GM19438 (cell line): ENCODE results near the gene SCYL3.

Experiments used
- ATAC-seq: cut with Tn5 transposase; IDR thresholded peaks from one replicate; pipeline ENCODE4 v1.9.1; 2021; ENCODE audit warnings: low read depth; ENCODE audit not compliant: unreplicated experiment

Gene SCYL3

DNA sequence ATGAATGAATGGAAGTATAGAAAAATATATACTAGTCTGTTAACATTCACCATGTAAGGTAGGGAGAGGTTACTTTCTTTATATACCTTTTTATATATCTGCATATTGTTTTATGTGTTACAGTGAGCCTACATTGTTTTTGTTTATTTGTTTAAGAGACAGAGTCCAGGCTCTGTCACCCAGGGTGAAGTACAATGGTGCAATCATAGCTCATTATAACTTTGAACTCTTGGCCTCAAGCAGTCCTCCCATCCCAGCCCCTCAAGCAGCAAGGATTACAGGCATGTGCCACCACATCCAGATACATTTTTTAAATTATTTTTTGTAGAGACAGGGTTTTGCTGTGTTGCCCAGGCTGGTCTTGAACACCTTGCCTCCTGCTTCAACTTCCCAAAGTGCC is 7.4 kb upstream of the SCYL3 start:
- ATAC-seq: no peak

DNA sequence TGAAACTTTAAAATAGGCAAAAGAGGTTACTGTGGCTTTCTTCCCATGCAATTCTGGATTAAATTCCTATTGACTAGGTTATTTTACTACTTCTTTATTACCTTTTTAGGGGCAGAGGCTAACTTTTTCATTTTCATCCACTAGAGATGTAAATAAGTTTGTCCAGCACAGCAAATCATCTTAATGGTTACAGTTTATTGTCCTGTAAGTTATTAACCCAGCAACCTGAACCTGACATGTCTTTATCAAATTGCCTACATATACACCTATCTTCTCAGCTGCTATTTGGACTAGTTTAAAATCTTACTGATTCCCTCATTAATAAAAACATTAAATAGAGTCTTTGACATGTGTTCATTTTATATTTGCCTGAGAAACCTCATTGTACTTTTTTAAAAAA is 6.9 kb upstream of the SCYL3 start:
- no peak for ATAC-seq

DNA sequence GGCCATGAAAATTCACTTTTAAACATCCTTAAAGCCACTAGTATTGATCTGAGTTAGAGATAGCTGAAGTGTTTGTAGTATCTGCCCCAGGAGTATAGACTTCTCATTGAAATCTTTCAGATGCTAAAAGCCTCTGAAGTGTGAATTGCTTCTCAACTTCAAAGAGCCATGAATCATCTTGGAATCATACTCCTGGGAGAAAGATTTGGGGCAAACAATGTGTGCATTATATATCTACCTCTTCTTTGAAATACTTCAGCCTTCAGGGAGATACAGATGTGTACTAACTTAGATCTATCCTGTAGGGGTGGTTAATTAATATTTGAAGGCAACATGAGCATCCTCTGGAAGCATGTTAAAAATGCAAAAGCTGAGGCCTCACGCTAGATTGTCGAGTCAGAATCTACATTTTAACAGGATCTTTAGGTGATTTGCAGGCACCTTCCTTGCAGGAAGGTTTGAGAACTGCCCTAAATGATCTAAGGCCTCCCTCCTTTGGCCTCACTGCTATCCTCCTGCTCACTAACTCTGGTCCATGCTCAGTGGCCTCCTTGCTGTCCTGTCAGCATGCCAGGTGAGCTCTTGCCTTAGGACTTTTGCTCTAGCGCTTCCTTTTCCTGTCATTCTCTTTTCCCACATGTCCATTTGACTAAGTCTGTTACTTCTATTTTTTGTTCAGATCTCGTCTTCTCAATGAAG is 6.0 kb upstream of the SCYL3 start:
- no peak for ATAC-seq

DNA sequence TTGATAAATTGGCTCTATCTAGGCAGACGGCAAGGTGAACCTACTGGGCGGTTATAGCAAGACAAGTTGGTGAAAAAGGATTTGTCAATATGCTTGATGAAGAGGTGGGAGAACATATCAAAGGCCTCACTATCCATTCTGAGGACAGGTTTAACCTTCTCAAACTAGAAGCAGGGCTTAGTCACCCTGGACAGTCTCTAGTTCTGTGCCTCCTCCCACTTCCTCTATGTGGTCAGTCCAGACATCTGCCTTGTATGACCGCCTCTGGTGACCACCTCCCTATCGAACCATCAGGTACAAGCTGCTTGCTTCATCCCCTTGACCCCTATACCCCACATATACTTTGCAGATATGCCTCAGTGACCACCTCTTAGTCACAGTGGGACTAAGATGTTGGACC is 2.3 kb upstream of the SCYL3 start:
- no peak for ATAC-seq

DNA sequence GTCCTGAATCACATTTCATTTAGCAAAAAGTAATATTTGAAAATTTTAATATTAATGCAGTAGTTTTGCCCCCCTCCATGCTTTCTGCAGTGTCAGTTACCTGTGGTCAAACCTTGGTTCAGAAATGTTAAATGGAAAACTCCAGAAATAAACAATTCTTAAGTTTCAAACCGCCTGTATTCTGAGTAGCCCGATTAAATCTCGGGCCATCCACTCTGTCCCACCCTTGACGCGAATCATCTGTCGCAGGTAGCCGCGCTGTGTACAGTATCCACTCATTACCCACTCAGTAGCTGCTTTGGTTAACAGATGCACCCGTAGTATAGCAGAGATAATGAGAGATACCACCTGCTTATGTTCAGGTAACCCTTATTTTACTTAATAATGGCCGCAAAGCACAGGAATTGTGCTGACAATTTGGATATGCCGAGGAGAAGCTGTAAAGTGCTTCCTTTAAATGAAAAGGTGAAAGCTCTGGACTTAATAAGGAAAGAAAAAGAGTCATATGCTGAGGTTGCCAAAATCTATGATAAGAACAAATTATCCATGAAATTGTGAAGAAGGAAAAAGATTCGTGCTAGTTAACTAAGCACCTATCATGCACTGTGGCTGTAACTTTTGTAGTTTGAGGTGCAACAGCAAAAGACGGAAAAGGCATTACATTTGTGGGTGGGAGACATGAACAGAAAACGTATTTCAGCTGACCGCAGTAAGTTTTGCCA is 889 bp upstream of the SCYL3 start:
- ATAC-seq: no peak

DNA sequence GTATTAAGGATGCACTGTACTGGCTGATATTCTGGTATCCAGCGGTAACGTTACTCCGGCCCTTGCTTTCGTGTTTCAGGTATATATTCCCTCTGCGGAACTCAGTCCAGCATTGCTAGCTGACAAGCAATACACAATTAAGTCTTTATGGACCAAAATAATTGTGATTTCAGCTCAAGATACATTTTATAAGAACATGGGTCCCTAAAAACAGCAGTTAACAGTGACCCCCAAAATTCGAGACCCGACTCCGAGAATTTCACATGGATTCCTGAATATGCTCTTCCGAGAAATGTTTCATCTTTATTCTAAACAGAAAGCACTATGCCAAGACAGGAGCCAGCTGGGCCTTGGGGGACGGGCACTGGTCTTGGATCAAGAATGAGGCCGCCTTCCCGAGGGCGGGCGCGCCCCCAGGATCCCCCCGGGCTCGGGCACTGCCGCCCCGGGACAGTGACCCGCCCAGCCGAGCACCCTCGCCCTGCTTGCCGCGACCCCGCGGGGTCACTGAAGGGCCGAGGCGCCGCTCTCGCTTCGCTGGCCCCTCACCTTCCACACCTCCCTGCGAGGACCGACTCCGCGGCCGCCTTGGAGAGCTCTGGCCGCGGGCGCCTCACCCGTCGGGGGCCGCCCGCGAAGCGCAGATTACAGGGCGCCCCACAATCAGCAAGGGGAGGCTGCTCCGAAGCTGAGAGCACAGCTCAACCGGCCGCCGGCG is 610 bp downstream of the SCYL3 start:
- ATAC-seq: no peak

DNA sequence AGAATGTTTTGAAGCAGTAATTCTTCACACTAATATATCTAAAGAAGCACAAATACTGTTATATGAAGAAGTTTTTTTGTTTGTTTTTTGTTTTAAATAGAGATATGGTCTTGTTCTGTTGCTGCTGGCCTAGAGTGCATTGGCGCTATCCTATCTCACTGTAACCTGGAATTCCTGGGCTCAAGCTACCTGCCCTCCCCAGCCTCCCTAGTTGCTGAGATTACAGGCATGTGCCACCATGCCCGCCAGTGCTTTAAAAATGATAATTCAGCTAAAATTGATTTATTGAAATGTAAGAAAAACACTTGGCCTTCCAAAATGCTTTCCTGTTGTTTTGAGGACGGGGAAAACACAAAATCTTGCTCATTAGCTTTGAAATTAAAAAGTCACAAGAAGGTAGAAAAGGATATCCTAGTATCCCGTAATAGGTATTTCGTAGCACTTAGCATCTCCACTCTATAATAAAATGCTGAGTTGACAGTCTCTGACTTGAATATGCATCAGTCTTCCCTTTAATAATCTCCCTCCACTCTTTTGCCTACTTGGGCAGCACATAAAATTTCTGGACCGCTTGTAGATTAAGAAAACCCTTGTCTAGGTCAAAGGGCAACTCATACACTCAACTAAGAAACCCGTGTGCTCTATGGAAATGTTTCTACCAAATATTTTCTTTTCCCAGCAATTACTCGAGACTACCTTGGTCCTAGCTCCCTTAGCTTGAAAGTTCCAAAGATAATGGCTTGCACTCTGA is 1.3 kb downstream of the SCYL3 start:
- ATAC-seq: no peak

DNA sequence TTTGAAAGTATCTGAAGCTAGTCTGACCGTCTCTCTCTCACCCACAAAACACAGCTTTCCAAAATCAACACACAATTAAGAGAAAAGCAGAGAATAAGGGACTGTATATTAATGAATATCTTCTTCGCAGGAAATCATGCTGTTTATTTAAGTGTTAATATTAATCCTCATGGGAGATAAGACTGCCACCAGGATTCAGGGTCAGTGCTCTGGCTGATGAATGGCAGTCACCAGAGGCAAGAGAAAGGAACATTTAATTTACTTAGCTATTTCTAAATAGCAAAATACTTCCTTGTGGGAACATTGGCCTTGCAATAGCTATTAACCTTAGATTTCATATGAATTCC is 2.2 kb downstream of the SCYL3 start:
- ATAC-seq: no peak

DNA sequence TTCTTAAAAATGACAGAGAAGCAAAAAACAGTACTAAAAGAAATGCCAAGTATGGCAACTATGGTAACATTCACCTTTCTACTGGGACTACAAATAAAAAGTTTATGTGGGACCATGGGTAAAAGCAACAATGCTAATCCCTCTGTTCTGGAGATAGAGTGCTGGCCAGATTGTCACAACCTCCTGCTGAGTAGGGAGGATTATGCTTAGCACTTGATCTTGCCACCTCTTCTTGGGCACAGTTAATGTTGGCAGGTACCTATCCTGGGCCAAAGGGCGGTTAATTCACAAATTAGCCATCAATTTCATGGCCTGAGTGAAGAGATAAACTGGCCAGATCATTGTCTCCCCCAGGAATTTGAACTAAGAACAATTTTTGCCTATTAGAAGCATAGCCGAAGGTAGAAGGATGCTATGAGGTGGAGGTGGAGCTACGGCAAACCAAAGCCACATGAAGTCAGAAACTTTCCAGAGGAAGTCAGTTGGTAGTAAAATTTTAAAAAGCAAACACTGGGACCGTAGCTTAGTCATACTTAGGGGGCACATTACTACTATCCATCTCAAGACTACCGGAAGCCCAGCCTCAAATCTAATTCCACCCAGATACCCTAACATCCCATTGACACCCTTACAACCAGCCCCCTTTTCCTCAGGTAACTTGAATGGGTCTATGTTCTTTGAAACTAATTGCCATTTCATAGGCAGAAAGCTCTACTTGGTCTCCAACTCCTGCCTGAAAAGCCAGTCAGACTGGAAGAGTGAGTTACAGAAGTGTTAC is 2.7 kb downstream of the SCYL3 start:
- no peak for ATAC-seq

DNA sequence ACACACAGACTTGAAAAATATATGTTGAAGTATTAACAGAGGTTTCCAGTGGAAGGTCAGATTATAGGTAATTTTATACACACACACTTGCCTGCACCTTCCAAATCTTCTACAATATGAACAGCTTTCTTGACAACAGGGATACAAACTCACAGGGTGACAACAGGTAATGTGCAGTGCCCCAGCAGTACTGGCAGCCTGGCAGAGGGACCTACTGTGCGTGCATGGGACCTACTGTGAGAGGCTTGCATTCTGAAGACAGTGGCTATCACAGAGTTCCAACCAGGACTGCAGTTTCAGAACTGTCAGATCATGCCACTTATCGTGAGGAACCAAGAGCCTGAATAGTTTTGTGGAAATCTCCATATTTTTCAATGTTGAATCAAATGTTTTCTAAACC is 3.8 kb downstream of the SCYL3 start:
- ATAC-seq: no peak

DNA sequence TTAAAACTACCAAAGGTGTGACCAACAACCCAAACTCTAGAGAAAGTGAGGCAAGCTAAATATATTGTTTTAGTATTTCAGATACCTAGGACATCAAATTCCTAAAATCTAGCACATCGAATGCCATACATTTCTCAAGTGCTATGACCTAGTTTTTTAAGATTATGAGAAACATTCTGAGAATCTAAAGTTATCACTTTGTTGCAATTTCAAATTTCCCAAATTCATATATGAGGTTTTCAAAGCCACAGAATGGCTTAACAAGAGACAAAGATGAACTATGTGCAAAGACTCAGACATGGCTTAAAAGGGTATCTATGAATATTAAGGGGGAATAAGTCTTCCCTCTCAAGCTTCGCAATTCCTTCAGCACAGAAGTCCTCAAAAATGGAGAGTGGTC is 6.8 kb downstream of the SCYL3 start:
- no peak for ATAC-seq

DNA sequence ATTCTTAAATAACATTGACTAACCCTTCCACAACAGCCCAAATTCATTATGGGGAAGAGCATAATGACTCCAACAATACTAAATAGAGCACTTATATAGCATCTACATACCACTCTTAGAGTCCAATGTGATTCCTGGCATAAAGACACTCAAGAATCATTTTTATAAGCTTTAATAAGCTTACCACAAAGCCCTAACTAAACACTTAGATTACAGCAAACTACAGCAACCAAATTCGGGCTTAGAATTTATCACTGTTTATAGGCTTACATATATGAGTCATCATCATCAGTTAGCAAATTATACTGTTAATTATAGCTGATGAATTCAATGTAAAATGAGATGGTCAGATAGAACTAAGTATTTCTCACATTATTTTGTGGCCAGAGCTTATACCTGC is 7.3 kb downstream of the SCYL3 start:
- ATAC-seq: no peak

DNA sequence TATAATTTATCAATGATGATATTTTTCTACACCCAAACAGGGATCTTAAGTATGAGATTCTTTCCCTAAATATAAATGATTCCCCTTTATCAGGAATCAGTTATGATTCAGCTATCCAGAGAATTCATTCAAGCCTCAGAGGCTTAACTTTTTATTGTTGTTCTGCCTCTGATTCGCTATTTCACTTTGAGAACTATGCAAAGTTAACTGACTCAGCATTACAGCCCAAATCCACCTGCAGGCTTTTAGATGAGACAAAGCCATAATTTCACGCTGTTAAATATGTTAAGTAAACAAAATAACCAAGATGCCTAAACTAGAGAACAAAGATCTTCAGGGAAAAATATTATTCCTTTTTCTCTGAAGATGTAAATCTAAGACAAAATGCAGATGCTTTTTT is 8.5 kb downstream of the SCYL3 start:
- ATAC-seq: no peak

DNA sequence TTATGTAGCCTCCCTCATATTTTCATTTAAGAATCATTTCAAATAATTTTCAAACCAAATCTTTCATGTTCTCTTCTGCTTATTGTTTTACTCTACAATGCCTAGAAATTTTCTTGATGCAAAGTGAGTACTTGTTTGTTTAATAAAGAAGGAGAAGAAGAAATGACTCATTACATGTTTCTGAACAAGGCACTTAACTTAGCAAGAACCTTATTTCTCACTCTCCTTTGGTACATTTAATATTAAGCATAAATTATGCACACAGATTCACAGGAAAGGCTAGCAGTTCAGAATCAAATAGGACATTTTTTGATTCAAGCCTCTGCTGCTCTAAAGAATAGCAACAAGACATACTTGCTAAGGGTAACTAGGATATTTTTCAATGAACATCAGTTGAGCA is 9.1 kb downstream of the SCYL3 start:
- ATAC-seq: no peak

DNA sequence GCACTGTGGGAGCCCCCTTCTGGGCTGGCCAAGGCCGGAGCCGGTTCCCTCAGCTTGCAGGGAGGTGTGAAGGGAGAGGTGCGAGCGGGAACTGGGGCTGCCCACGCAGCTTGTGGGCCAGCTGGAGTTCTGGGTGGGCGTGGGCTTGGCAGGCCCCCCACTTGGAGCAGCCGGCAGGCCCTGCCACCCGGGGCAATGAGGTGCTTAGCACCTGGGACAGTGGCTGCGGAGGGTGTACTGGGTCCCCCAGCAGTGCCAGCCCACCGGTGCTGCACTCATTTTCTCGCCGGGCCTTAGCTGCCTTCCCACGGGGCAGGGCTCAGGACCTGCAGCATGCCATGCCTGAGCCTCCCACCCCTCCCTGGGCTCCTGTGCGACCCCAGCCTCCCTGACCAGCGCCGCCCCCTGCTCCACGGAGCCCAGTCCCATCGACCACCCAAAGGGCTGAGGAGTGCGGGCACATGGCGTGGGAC is 11.6 kb downstream of the SCYL3 start:
- ATAC-seq: no peak

DNA sequence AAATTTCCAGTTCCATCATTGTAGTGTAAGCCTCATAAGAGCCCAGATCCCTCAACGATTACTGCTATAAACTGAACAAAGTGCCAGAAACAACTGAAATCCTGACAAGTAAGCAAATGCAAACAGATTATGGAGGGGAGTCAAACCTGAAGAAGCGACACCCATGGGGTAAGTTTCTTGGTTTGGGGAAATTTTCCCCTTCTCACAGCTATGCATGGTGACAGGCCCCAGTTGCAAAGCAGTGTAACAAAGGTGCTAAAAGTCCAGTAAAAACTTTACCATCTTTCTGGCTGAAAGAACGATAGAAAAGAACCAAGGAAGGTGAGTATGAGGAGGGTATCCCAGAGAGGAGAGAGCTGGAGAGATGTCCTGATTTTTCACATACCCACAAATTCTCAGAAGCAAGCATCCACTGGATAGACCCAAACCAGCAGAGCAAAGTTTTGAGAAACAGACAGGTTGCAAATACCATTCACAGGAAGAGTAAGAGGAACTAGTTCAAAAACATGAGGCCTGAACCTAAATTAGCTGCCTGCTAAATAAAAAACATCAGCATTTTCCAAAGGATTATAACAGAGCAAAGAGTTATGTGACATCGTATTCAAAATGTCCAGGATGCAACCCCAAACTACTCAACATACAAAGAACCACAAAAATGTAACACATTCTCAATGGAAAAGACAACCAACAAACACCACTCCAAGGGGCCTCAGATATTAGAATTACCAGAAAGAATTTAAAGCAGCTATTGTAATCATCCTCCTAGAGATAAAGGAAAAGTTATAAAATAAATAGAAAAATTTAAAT is 14.5 kb downstream of the SCYL3 start:
- no peak for ATAC-seq

DNA sequence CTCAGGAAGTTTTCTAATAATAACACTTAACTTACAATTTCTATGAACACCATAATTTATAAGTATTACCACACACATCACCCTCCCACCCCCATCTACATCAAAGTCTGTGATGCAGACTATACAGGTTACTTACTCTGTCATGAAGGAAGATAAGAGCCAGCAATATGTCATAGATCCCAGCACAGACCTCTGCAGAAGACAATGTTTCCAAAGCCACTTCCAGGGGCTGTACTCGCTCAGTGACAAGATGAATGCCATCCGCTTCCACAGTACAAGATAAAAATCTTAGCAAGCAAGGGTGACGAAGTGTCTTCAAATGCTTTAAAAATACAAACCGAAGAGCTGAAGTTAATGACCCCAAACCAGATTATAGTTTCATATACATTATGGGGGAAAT is 15.2 kb downstream of the SCYL3 start:
- ATAC-seq: no peak

DNA sequence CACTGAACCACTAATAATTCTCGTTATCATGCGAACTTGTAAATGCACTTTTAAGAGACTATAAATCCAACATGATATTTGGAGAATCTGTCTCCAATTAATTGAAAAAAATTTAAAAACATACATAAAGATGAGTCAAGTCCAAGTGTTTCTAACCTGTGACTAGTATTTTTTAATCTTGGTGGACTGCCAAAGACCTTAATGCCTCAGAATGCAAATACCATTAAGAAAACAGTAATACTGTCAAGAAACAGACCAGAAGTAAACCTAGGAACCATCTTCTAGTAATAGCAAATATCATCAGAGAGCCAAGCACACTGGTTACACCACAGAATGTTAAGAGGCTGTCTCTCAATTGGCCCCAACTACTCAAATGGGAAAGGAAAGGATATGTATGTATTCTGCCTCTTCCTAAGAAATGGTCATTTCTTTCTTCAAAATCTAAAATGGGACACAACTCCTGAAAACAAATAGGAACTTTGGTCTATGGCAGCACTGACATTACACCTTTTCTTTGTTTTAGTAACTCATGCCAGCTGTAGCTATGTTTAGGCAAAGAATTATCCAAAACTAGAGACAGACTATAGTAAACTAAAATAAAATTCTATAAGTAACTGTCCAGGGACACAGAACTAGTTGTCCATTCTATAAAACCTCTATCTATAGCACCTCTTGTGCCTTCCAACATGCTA is 15.8 kb downstream of the SCYL3 start:
- no peak for ATAC-seq

DNA sequence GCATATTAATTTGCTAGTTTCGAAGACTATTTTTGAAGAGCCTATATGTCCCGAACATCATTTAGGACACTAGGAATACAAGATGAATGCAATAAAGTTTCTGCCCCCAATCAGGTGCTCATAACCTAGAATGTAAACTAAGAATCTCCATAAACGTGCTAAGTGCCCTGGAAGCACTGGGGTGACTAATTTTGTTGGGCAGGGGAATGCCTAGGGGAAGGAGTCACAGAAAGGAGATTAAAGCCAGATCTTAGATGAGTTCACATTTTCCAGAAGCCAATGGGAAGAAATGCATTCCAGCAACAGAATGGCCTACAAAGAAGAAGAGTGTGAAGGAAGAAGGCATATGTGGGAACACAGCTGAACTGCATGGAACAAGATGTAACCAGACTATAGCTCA is 19.5 kb downstream of the SCYL3 start:
- ATAC-seq: no peak
